ENCODE measurements around the gene ZSWIM8. TPM values are rescaled to one million over a fixed set of nuclear protein-coding genes. Genes with fewer than 3 reads are reported as not detected.

ZSWIM8 gene
- total and polyA plus RNA-seq, 2 donors (not counting 3 experiments of a cell fraction or from before 2014, with no cell fraction given), result 111 to 230 TPM

DNA sequence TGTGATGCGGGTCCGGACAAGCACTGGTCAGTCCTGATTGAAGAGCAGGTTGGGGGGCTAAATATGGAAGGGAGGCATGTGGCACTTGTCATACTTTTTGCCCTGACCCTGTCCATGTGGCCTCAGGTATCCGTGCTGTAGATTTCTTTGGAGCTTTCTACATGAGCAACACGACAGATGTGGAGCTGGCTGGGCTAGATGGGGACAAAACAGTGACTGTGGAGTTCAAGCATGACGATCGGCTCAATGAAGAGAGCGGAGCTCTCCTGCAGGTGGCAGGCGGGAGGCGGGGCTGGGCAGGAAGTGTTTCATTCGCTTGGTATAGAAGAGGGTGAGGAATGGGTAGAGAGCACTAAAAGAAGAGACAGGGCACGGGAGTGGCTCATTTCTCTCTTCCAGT is 16.5 kb upstream of the ZSWIM8 start:
- Histone ChIP-seq H3K4me3 (replicated peaks in 1 of 3; ENCODE audit: insufficient read depth in 1 of 3, low read depth in 1 of 3, low read length in 3 of 3) (no peak overlapping the region), H3K27ac (ENCODE audit: insufficient read depth, low read depth, low read length) (no peak overlapping the region), H2AFZ (ENCODE audit: low read depth, low read length) (no peak overlapping the region), H3K9ac (replicated peaks; ENCODE audit: extremely low read depth, insufficient read depth, low read length) (no peak overlapping the region), H4K20me1 (replicated peaks; ENCODE audit: control insufficient read depth, extremely low read depth, insufficient read depth, low read length) (no peaks in the 10 kb centered on the region), H3K79me2 (ENCODE audit: control insufficient read depth, insufficient read depth, low read length) (peaks cover 11% of the 10 kb centered on the region), H3K4me1 (ENCODE audit: control insufficient read depth, extremely low read depth, insufficient read depth, low read length) (peaks cover 9% of the 10 kb centered on the region), H3K4me2 (ENCODE audit: insufficient read depth, low read length) (no peak overlapping the region), H3K9me3 (replicated peaks; ENCODE audit: control insufficient read depth, insufficient read depth, low read length) (no peaks in the 10 kb centered on the region), H3K9me1 (replicated peaks; ENCODE audit: control insufficient read depth, extremely low read depth, insufficient read depth, low read length) (no peaks in the 10 kb centered on the region), H3K27me3 (ENCODE audit: control insufficient read depth in 2 of 2, insufficient read depth in 2 of 2, low read length in 2 of 2) (no peaks in the 10 kb centered on the region), H3K36me3 (ENCODE audit: control insufficient read depth in 2 of 2, extremely low read depth in 1 of 2, insufficient read depth in 2 of 2, low read length in 2 of 2) (peaks cover 31 to 62% of the 10 kb centered on the region in 2 experiments)
- no peak for FAIRE-seq
- intact Hi-C loops (cut with micrococcal nuclease), result no loop called here
- DNase-seq (ENCODE audit: low read depth, low spot score), result no peak
- CTCF ChIA-PET, result interaction anchor here (0.6 to 1.5 kb wide), 3 partner anchors 10 to 12 kb away, joined by 3 to 4 read pairs (median 3); no protein-coding TSS in a partner anchor
- dilution Hi-C loops (cut with MboI; ENCODE audit: extremely low pct_ligation_motif_present, low sequenced_read_pairs), result no loop called here
- BruUV-seq (replicated peaks), result no TSS peak
- POLR2A ChIA-PET, result no interaction called here
- TF ChIP-seq JUN (IDR thresholded peaks at IDR 0.05; ENCODE audit: borderline replicate concordance, insufficient read depth, insufficient read length, low read depth), result no peak
- TF ChIP-seq MYC (IDR thresholded peaks at IDR 0.05; ENCODE audit: low read depth, low read length), result no peak
- no peak for TF ChIP-seq POLR2AphosphoS5 (IDR thresholded peaks at IDR 0.05; ENCODE audit: insufficient read depth, low read depth, low read length)
- no peak for TF ChIP-seq POLR2A (IDR thresholded peaks at IDR 0.05; ENCODE audit: low read depth, low read length)
- TF ChIP-seq FOS (IDR thresholded peaks at IDR 0.05; ENCODE audit: borderline replicate concordance, insufficient read depth, low read length), result no peak
- TF ChIP-seq, protein P1, sequence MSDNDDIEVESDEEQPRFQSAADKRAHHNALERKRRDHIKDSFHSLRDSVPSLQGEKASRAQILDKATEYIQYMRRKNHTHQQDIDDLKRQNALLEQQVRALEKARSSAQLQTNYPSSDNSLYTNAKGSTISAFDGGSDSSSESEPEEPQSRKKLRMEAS (IDR thresholded peaks at IDR 0.05; ENCODE audit: insufficient read depth, insufficient read length), result no peak
- no peak for TF ChIP-seq EZH2 (IDR thresholded peaks at IDR 0.05; ENCODE audit: borderline replicate concordance, low read depth, low read length, severe bottlenecking)
- no peak for TF ChIP-seq GATA2 (IDR thresholded peaks at IDR 0.05; ENCODE audit: insufficient read depth, insufficient read length, low read depth, low read length)
- TF ChIP-seq, protein P2, sequence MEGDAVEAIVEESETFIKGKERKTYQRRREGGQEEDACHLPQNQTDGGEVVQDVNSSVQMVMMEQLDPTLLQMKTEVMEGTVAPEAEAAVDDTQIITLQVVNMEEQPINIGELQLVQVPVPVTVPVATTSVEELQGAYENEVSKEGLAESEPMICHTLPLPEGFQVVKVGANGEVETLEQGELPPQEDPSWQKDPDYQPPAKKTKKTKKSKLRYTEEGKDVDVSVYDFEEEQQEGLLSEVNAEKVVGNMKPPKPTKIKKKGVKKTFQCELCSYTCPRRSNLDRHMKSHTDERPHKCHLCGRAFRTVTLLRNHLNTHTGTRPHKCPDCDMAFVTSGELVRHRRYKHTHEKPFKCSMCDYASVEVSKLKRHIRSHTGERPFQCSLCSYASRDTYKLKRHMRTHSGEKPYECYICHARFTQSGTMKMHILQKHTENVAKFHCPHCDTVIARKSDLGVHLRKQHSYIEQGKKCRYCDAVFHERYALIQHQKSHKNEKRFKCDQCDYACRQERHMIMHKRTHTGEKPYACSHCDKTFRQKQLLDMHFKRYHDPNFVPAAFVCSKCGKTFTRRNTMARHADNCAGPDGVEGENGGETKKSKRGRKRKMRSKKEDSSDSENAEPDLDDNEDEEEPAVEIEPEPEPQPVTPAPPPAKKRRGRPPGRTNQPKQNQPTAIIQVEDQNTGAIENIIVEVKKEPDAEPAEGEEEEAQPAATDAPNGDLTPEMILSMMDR (IDR thresholded peaks at IDR 0.05; ENCODE audit: extremely low read depth in 1 of 2, insufficient read depth in 1 of 2, low read depth in 1 of 2, low read length in 2 of 2), result no peak
